ENCODE data around the gene FBL. TPM values are rescaled to one million over a fixed set of nuclear protein-coding genes. Genes with fewer than 3 reads are reported as not detected.
"Not testable (repeated sequence)": the region's sequence is repeated elsewhere in the genome, so short reads cannot be mapped to it uniquely, and the experiment has no call there.

Gene FBL
- total RNA-seq, 1 donor from 2014 or later, result 64.8 TPM

DNA sequence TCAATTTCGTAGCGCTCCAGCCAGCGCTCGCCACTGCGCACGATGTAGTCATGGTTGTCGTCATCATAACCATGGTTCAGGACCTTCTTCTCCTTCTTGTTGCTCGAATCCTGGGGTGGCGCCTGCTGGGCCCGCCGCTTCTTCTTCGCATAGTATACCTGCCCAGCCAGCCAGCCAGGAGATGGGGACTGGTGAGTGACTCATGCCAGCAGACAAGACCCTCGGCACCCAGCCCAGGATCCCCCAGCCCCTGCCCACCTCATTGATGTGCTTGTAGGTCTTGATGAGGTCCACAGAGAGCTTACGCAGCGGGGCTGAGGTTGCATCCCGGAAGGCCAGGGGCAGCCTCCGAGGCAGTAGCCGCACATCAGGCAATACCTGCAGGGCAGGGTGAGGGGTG is 15.8 kb downstream of the FBL start:
- peak; percentile 62 for DNase-seq (ENCODE audit: low spot score)
- intact Hi-C loops (cut with DNase I), result loop anchor here (10.0 kb wide), 1 partner anchor 286 kb away; the partner anchor contains the start of gene EID2

DNA sequence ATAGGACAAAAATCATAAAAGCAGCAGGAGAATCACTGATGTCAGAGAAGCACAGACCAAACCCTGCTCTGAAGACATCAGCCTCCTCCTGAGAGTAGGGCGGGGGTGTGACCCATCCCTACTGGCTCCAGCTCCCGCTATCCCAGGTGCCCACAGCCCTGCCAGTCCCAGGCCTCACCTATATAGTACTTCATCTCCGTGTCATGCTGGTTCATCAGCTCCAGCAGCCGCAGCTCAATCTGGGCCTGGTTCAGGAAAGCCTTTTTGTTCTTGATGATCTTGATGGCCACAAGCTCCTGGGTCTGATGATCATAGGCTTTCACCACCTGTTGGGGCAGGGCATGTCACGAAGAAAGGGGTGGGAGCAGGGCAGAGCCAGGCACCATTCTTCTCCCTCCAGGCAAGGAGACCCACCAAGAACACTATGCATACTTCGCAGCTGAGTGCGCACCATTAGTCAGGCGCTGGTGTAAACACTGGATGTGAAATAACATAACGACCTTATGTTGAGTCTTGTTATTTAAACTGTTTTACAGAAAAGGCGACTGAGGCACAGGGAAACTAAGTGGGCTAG is 16.4 kb downstream of the FBL start:
- intact Hi-C loops (cut with DNase I), result loop anchor here (10.0 kb wide), 1 partner anchor 285 kb away; the partner anchor contains the start of gene EID2

DNA sequence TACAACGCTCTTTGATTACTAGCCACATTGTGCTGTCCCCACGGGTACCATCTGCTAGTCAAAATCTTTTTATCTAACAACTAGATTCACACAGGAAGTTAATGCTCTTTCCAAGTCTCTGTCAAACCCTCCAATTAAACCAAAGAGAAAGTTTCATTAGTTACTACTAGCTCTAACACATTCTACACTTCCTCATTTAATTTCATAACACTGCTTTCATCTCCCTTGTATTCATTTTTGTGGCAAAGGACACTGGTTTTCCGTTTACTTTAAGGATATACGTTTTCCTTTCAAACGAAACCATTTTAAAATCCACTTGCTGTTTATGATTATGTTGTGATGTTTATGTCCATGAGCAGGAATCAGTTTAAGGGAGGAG is 17.5 kb downstream of the FBL start:
- no peak for DNase-seq (ENCODE audit: low spot score)
- intact Hi-C loops (cut with DNase I), result no loop called here

More for the DNA sequence above, 16.4 kb downstream of the FBL start:
- DNase-seq (ENCODE audit: low spot score), result peak; percentile 27

DNA sequence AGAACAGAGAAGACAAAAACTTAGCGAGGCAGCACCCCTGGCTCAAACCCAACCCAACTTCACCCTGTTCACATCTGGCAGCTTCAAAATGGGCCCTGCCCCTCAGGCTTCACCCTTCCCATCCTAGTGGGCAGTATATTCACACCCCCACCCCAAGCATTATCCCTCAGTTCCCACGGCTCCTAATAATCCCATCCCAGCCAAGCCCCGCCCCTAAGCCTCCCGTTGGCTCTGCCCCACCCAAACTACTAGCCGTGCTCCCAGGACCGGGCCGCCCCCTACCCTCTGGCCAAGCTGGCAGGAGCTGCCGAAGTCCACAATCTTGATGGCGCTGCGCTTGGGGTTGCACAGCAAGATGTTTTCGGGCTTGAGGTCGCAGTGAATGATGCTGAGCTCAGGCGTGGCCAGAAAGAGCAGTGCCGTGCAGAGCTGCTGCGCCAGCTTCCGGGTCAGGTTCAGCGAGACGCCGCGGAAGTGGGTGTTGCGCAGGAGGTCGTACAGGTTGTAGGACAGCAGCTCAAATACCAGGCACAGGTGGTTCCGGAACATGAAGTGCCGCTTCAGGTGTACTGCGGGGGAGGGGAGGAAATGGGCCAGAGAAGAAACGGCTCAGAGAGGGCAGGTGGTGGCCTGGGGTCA is 18.0 kb downstream of the FBL start:
- DNase-seq (ENCODE audit: low spot score), result peak; percentile 69
- intact Hi-C loops (cut with DNase I), result no loop called here

DNA sequence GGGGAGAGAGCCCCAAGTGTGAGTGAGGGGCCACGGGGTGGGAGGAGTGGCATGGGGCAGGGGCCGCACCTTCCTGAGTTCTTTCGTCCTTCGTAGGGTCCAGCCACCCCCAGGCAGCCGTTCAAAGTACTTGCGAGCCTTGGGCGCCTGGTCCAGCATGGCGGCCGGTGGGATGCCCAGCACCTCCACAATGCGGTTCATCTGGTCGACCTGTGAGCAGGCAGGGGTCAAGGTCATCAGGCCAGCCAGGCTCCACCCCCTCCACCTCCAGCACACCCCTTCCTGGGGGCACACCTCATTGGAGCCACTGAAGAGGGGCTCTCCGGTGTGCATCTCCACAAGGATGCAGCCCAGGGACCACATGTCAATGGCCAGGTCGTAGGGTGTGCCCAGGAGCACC is 19.0 kb downstream of the FBL start:
- intact Hi-C loops (cut with DNase I), result no loop called here
- peak; percentile 71 for DNase-seq (ENCODE audit: low spot score)

DNA sequence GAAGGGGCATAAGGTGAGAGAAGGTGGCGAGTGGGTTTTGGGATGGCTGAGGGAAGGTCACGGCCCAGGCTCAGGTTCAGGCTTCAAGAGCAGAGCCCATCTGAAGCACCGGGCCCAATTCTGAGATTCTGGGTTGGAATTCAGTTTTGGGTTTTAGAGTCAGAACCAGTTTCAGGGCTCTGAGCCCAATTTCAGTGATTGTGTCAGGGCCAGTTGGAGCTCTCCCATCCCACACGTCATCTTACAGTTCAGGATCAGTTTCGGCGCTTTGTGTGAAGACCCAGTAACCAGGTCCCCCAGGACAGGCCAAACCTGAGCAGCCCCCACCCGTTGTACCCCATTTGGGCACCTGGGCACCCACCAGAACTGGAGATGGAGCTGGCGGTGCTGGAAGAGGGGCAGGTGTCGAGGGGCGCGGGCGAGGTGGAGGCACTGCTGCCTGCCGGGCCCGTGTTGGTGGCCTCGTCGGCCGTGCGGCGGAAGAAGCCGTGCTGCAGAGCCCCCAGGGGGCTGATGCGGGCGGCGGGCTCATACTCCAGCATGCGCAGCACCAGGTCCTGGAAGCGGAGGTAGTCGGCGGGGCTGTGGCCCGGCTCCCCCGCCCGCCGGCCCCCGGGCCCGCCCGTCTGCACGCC is 19.8 kb downstream of the FBL start:
- DNase-seq (ENCODE audit: low spot score), result peak; percentile 63
- intact Hi-C loops (cut with DNase I), result no loop called here

DNA sequence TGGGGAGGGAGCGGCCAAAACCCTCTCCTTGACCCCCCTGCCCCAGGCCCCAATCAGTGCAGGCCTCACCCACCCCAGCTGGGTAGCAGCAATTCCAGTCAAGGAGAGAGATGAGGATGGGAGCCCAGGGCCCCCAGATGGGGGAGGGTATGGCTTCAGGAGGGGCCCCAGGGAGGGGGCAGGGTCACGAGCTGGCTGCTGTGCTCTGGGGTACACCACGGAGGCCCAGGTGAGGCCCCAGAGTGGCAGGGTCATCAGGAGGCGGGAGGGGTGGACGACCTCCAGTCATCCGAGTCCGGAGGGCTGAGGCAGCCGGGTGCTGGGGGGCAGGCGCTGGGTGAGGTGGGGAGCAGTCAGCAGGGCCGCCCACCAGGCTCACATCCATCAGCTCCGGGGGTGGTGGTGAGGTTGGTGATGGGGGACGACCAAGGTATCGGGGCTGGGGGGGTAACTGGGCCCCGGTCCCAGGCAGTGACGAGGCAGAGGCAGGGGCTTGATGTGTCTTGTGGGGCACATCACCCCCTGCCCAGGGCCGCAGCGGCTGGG is 20.6 kb downstream of the FBL start:
- DNase-seq (ENCODE audit: low spot score), result peak; percentile 71

DNA sequence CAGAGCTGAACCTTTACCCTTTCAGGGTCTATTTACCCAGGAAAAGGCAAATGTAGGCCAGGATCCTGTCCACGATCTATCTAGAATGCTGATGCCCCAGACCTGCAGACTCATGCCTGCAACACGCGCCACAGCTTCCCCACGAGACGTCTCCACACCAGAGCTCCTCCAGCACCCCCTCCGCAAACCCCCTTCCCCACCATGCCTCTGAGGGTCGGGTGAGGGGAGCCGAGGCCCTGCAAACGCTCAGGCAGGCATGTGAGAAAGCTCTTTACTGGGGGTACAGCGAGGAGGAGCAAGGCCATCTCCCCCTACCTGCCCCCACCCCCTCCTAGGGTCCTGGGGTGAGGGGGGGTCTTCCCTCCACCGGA is 21.1 kb downstream of the FBL start:
- intact Hi-C loops (cut with DNase I), result no loop called here
- DNase-seq (ENCODE audit: low spot score), result peak; percentile 54

More for the DNA sequence above, 20.6 kb downstream of the FBL start:
- intact Hi-C loops (cut with DNase I), result no loop called here

DNA sequence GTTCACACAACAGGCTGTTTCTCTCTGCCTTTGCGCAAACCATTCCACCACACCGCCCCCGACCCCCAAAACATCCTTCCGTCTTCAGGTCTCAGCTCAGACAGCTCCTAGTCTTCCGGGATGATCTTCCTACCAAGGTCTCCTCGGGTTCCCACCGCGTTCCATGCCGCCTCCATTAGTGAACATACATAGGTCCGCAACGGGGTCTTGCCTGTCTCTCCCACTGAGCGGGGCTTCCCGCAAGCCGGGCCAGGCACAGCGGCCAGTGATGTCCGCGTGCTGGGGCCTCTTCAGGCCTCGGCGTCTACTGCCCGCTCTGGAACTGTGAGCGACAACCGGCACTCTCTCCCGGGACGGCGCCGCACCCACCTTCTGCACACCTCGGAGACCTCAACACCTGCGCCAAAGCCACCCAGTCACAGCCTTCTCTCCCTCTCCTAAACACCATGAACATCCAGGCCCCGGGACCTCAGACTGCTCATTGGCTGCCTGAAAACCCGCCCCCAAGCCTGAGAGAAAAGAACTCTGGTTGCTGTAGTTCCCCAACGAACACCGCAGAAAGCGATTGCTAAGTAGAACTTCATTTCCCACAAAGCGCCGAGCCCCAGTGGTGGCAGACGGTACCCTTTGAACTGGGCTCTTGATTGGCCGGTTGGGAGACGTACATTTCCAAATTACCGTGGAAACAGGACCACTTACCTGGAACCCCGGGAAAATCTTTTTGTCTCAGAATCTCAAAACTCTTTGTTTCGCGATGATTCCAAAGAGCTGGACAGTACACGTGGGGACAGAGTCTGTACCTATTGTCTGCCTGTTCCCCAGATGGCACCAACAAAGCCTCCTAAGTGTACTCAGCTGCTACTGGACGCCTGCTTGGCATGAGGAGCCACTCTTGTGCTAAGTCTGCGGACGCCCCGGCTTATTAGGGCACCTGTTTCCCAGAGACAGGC is 21.8 kb downstream of the FBL start:
- intact Hi-C loops (cut with DNase I), result no loop called here

DNA sequence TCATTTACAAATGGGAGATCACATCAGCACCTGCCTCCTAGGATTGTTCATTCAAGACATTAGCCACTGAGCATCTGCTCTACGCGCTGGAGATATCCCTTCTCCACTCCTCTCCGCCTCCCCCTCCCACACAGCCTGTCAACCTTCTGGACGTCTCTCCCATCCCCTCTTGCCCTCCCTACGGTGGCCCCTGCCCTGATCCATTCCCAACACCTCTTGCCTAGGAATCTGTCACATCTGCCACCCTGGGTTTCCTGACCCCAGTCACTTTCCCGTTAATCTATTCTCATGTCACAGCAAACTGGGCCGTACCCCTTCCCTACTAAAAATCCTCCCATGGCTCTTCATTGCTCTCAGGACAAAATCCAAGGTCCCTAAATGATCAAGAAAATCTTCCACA is 22.5 kb downstream of the FBL start:
- intact Hi-C loops (cut with DNase I), result no loop called here
- peak; percentile 51 for DNase-seq (ENCODE audit: low spot score)

More for the DNA sequence above, 21.8 kb downstream of the FBL start:
- peak; percentile 94 for DNase-seq (ENCODE audit: low spot score)

DNA sequence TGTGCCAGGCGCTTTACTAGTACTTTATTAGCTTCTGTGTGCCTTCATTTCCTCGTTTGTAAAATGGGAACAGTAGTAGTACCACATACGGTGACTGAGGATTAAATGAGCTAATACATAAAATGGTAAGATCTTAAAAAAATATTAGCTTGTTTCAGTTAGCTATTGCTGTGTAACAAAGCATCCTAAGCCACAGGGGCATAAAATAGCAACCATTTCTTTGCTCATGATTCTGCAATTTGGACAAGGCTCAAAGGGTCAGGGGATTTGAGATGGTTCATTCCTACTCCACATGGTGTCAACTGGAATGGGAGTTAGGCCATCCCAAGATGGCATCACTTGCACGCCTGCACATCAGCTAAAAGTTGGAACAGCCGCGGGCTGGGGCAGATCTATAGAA is 25.5 kb downstream of the FBL start:
- no peak for DNase-seq (ENCODE audit: low spot score)
- intact Hi-C loops (cut with DNase I), result no loop called here

DNA sequence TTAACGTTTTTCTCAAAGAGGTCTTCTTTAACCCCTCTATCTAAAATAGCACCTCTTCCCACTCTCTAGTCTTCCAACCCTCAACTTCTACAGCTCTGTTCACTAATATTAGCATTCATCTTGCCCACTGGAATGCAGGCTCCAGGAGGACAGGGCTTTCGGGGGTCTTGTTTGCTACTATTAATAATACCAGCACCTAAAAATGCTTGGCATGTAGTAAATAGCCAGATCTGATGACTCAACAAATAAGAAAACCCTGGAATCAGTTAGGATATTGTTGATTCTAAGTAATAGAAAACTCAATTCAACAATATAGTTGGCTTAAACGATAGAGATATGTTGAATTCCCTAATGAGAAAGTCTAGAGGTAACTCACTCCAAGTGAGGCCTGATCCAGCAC is 26.4 kb downstream of the FBL start:
- intact Hi-C loops (cut with DNase I), result no loop called here
- DNase-seq (ENCODE audit: low spot score), result no peak

DNA sequence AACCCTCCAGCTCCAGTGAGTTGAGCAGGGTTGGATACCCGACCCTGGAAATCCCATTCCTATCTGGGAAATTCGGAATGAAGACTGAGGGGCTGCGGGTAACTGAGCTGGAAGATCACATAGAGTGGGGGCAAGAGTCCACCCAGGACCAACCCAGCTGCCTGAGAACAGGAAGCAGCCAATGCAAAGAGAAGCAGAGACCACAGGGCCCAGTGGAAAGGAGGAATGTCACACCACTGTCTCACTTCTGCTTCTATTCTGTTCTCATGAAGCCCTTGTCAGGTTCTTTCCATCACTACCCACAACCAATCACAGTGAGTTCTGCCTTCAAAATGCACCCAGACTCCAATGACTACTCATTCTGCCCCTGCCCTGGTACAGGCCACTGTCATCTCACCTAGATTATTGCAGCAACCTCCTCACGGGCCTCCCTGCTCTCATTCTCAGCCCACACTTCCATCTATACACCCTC is 27.5 kb downstream of the FBL start:
- intact Hi-C loops (cut with DNase I), result no loop called here
- peak; percentile 43 for DNase-seq (ENCODE audit: low spot score)

DNA sequence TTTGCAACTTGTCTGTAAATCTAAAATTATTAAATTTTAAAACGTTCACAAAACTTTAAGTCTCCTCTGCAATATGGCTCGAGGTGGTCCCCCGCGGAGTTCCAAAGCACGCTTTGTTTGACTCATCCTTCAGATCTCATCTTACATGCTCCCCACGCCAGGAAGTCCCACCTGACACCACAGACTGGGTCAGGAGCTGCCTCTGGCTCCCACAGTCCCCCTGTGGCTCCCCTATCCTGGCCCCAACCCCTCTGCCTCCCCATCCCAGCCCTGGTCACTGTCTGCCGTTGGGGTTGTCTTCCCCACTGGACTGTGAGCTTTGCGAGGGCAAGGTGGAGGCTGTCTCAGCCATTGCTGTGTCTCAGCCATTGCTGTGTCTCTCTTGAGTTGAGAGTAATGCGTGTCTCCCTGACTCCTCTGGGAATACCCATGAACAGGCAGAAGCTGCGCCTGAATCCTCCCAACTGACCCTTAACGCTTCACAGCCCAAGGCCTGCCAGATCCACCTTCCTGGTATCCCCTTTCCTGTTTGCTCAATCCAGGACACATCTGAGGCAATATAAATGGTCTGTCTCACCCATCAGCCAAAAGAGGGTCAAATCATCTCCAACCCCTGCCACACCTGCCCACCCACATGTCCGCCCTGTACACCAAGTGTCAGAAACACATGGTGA is 28.2 kb downstream of the FBL start:
- intact Hi-C loops (cut with DNase I), result no loop called here
- DNase-seq (ENCODE audit: low spot score), result peak; percentile 43

DNA sequence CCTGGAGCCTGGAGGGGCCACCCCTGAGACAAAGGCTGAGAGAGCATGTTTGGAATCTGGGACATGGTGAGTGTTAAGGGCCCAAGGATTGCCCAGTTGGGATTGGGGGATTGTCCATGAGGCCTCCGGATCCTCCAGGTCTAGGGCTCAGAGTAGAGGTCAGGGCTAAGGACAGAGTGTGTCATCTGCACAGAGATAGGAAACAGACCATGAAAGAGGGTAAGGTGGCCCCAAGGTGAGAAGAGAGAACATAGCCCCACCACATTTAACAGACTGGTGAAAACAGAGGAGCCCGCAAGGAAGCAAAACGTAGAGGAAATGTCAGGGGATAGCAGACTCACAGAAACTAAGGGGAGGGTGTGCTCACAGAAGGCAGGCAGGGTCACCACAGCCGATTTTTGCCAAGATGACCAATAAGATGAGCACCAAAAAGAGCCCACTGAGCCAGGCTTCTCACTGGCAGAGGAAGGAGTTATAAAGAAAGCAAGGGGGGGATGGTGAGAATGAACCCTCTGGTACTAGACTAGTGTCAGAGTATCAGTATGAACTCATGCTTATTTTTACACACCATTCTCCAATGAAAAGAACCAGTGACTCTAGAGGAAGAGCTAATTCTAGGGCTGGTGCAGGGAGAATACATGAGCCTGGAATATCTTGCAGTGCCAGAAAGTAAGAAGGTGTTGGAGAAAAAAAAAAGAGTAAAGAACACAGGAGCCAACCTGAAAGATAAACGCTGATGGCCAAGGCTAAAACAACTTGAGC is 29.7 kb downstream of the FBL start:
- intact Hi-C loops (cut with DNase I), result no loop called here

DNA sequence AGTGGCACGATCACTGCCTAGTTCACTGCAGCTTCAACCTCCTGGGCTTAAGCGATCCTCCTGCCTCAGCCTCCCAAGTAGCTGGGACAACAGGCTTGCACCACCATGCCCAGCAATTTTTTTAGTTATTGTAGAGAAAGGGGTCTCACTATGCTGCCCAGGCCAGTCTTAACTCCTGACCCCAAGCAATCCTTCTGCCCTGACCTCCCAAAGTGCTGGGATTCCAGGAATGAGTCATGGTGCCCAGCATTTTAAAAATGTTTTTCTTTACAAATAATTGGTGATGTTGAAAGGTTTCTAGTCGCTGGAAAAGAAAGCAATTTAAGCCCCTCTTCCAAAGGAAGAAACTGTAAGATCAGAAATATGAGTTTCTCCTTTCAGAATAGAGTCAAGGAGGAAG is 31.6 kb downstream of the FBL start:
- intact Hi-C loops (cut with DNase I), result no loop called here
- peak; percentile 41 for DNase-seq (ENCODE audit: low spot score)

More for the DNA sequence above, 29.7 kb downstream of the FBL start:
- peak; percentile 14 for DNase-seq (ENCODE audit: low spot score)

DNA sequence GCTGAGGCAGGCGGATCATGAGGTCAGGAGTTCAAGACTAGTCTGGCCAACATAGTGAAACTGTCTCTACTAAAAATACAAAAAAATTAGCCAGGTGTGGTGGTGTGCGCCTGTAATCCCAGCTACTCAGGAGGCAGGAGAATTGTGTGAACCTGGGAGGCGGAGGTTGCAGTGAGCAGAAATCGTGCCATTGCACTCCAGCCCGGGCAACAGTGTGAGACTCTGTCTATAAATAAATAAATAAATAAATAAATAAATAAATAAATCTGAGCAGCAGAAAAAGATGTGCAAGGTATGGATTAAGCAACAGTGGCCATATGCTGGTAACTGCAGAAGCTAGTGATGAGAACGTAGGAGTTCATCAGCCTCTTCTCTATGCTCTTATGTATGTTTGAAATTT is 32.1 kb downstream of the FBL start:
- intact Hi-C loops (cut with DNase I); DNase-seq (ENCODE audit: low spot score): not testable (repeated sequence)

DNA sequence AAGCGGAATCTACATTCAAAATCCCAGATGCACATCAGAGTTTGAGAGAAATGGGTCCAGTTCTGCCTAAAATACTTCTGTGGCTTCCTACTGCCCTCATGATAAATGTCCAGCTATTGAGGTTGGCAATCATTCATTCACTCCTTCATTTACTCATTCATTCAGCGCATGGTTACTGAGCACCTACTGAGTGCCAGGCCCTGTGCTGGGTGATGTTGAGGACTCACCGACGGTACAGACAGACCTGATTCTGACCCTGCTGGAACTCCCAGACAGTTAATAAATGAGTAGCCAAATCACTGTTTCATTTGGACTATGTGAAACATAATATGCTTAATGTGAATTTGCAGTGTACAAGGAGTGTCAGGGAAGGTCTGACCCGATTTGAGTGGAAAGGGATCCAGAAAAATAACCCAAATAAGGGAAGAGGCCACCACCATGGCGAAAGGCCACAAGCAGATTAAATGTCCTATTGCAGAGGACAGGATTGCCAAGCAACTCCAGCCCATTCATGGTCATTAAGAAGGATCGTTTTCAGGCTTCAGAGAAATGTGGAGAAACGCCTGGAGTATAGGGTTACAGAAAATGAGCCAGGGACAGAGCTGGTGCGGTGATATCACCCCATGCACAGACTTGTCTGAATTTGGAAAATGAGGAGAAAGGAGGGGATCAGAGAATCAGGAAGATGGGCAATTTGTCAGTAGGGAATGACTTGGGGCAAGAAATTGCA is 32.8 kb downstream of the FBL start:
- intact Hi-C loops (cut with DNase I), result no loop called here
- DNase-seq (ENCODE audit: low spot score), result no peak

Measured in cardiac septum (tissue), 1 donor.